ENCODE results near the gene ZPR1. TPM values are rescaled to one million over a fixed set of nuclear protein-coding genes. Genes with fewer than 3 reads are reported as not detected.

The ZPR1 gene
- total and polyA plus RNA-seq, 7 donors = 40.1 to 98.6 (median 57.0) TPM

- Histone ChIP-seq H3K27me3 (ENCODE audit: insufficient read depth in 3 of 3, low read length in 2 of 3) (no peaks in the 10 kb centered on the region), H3K27ac (no peak overlapping the region), H3K4me1 (peaks cover 13% of the 10 kb centered on the region), H3K4me3 (peak overlapping the region; percentile 11), H3K9me3 (no peaks in the 10 kb centered on the region), H3K36me3 (ENCODE audit: insufficient read depth in 1 of 2, low read depth in 1 of 2) (no peaks in the 10 kb centered on the region)
- WGBS, 3 donors = 29 to 35% (median 33%) methylated on average over 11 of the region's 11 CpGs
- DNase-seq = peak in 1 of 2 donors; percentile 79
- intact Hi-C loops (cut with DNase I) = no loop called here
- TF ChIP-seq CTCF (IDR thresholded peaks at IDR 0.05) = no peak
- peak; percentile 80 to 92 (median 90) for ATAC-seq
These were observed 56.6 kb downstream of the ZPR1 start for GRCh38 chr11:116731097-116731761.

GRCh38 chr11:116730601-116731000, 57.2 kb downstream of the ZPR1 start:
- H3K4me1 ChIP-seq = peaks cover 20% of the 10 kb centered on the region
- H3K27me3 ChIP-seq (ENCODE audit: insufficient read depth in 3 of 3, low read length in 2 of 3) = no peaks in the 10 kb centered on the region
- intact Hi-C loops (cut with DNase I) = no loop called here
- no peaks in the 10 kb centered on the region for H3K9me3 ChIP-seq
- ATAC-seq (no peak), DNase-seq (no peak)
- H3K4me3 ChIP-seq = peak overlapping the region; percentile 11
- H3K36me3 ChIP-seq (ENCODE audit: insufficient read depth in 1 of 2, low read depth in 1 of 2) = no peaks in the 10 kb centered on the region
- TF ChIP-seq CTCF (IDR thresholded peaks at IDR 0.05) = no peak
- H3K27ac ChIP-seq = no peak overlapping the region
- 14 to 37% (median 22%) methylated on average over 6 of the region's 6 CpGs for WGBS, 3 donors

- no peaks in the 10 kb centered on the region for H3K27me3 ChIP-seq (ENCODE audit: insufficient read depth in 3 of 3, low read length in 2 of 3)
- peaks cover 22% of the 10 kb centered on the region for H3K4me1 ChIP-seq
- H3K27ac ChIP-seq = no peak overlapping the region
- no peaks in the 10 kb centered on the region for H3K9me3 ChIP-seq
- no peak for DNase-seq
- H3K4me3 ChIP-seq = no peak overlapping the region
- no peak for TF ChIP-seq CTCF (IDR thresholded peaks at IDR 0.05)
- WGBS, 3 donors = 80 to 87% (median 86%) methylated on average over 10 of the region's 10 CpGs
- intact Hi-C loops (cut with DNase I) = no loop called here
- ATAC-seq = no peak
- no peaks in the 10 kb centered on the region for H3K36me3 ChIP-seq (ENCODE audit: insufficient read depth in 1 of 2, low read depth in 1 of 2)
These were observed 57.6 kb downstream of the ZPR1 start for GRCh38 chr11:116730241-116730561.

- no peaks in the 10 kb centered on the region for H3K27me3 ChIP-seq (ENCODE audit: insufficient read depth in 3 of 3, low read length in 2 of 3)
- H3K36me3 ChIP-seq (ENCODE audit: insufficient read depth in 1 of 2, low read depth in 1 of 2) = no peaks in the 10 kb centered on the region
- TF ChIP-seq CTCF (IDR thresholded peaks at IDR 0.05) = no peak
- WGBS, 3 donors = 85 to 89% (median 87%) methylated on average over 8 of the region's 8 CpGs
- no peaks in the 10 kb centered on the region for H3K9me3 ChIP-seq
- intact Hi-C loops (cut with DNase I) = no loop called here
- no peak overlapping the region for H3K27ac ChIP-seq
- H3K4me3 ChIP-seq = no peak overlapping the region
- ATAC-seq (no peak), DNase-seq (no peak)
- peaks cover 22% of the 10 kb centered on the region for H3K4me1 ChIP-seq
These were observed 58.2 kb downstream of the ZPR1 start for GRCh38 chr11:116729501-116730240.

Measured in psoas muscle (tissue), 8 donors.